B cell (primary cell): ENCODE data around the gene SRSF10.

Source experiments
- CTCF ChIP-seq: fragments of 200-600 bp; IDR thresholded peaks from one replicate; pipeline ENCODE4 v1.8.0; 2022; ENCODE audit warnings: antibody characterized with exemption, mild to moderate bottlenecking
- EZH2 ChIP-seq: IDR thresholded peaks from 2 replicates; pipeline ENCODE4 v1.6.1; 2012; ENCODE audit warnings: borderline replicate concordance, low read depth, mild to moderate bottlenecking, moderate library complexity, low read length; ENCODE audit not compliant: insufficient read depth, poor library complexity, severe bottlenecking

- TF ChIP-seq EZH2 (no peak), CTCF (no peak)
These were observed 40.3 kb upstream of the SRSF10 start for GRCh38 chr1:24020470-24020869.
